Caco-2 (cell line): ENCODE results near the gene GAREM1. TPM values are rescaled to one million over a fixed set of nuclear protein-coding genes. Genes with fewer than 3 reads are reported as not detected.

Experiments used
- Bru-seq: library from RNA; stranded (reverse); fragments of 400-500 nt; gene quantifications from one replicate; lab custom pipeline; 2021; lab: Mats Ljungman, UMichigan
- BruChase-seq, 2 experiments: library from RNA; stranded (reverse); fragments of 400-500 nt; gene quantifications; one replicate each; lab custom pipeline; 2021; lab: Mats Ljungman, UMichigan
- BruUV-seq: library from RNA; stranded (reverse); fragments of 400-500 nt; replicated peaks from 2 replicates; lab custom pipeline; 2021; lab: Mats Ljungman, UMichigan
- CTCF ChIA-PET: fragments of 300-600 bp; sonication (Branson Sonifier 250); formaldehyde crosslinking; loops from one replicate; lab custom pipeline; 2022; ENCODE audit warnings: antibody characterized with exemption; lab: Charles Lee
- POLR2A ChIA-PET: fragments of 300-600 bp; sonication (Branson Sonifier 250); formaldehyde crosslinking; loops from one replicate; lab custom pipeline; 2022; ENCODE audit warnings: antibody characterized with exemption; lab: Charles Lee
- DNase-seq, 2 experiments: peaks; one replicate each; pipeline versions ENCODE4 v3.0.0 to v3.0.0-alpha.2; 2020 to 2022
- H3K27me3 ChIP-seq: replicated peaks from 2 replicates; pipeline ENCODE4 v1.6.0; 2011; ENCODE audit warnings: low read length; ENCODE audit not compliant: control insufficient read depth, insufficient read depth
- H3K36me3 ChIP-seq: 2 replicates; pipeline ENCODE4 v1.5.1; 2011; ENCODE audit warnings: low read length; ENCODE audit not compliant: control insufficient read depth, insufficient read depth
- H3K4me1 ChIP-seq: fragments of 250-450 bp; sonication (Bioruptor Pico); 2 replicates; pipeline ENCODE4 v1.5.1; 2020; ENCODE audit warnings: mild to moderate bottlenecking
- H3K4me3 ChIP-seq: 2 replicates; pipeline ENCODE4 v1.5.1; 2011; ENCODE audit warnings: low read depth, mild to moderate bottlenecking, control low read depth, low read length
- H3K9me3 ChIP-seq: fragments of 250-450 bp; sonication (Bioruptor Pico); 2 replicates; pipeline ENCODE4 v1.5.1; 2020; ENCODE audit warnings: mild to moderate bottlenecking, moderate library complexity
- H3K27ac Mint-ChIP-seq: one replicate; pipeline ENCODE4 v1.8.0; 2022; ENCODE audit warnings: mixed read lengths; ENCODE audit not compliant: unreplicated experiment
- H3K27me3 Mint-ChIP-seq: one replicate; pipeline ENCODE4 v1.8.0; 2022; ENCODE audit warnings: mixed read lengths; ENCODE audit not compliant: insufficient read depth, unreplicated experiment
- H3K36me3 Mint-ChIP-seq: one replicate; pipeline ENCODE4 v1.8.0; 2022; ENCODE audit warnings: mild to moderate bottlenecking, mixed read lengths; ENCODE audit not compliant: insufficient read depth, unreplicated experiment
- H3K4me1 Mint-ChIP-seq: one replicate; pipeline ENCODE4 v1.8.0; 2022; ENCODE audit warnings: low read depth, mixed read lengths; ENCODE audit not compliant: unreplicated experiment
- H3K4me3 Mint-ChIP-seq: one replicate; pipeline ENCODE4 v1.8.0; 2022; ENCODE audit warnings: mild to moderate bottlenecking, moderate library complexity, mixed read lengths; ENCODE audit not compliant: unreplicated experiment
- H3K9me3 Mint-ChIP-seq: one replicate; pipeline ENCODE4 v1.8.0; 2022; ENCODE audit warnings: mixed read lengths; ENCODE audit not compliant: unreplicated experiment
- CTCF ChIP-seq, 2 experiments: fragments of 200-600 bp in 1 of 2; IDR thresholded peaks; 1 replicate in 1 of 2; 2 replicates in 1 of 2; pipeline versions ENCODE4 v1.5.1 to v1.8.0; 2011 to 2022; ENCODE audit warnings: antibody characterized with exemption in 1 of 2, control low read depth in 1 of 2, inconsistent platforms in 1 of 2, low read depth in 1 of 2, low read length in 1 of 2, mild to moderate bottlenecking in 1 of 2, moderate library complexity in 1 of 2; ENCODE audit not compliant: insufficient read depth in 1 of 2, severe bottlenecking in 1 of 2, unreplicated experiment in 1 of 2
- intact Hi-C: fragments of 100-400 bp; cut with micrococcal nuclease; formaldehyde crosslinking; loops from one replicate; pipeline ENCODE4 v1.10.0; 2022; ENCODE audit not compliant: unreplicated experiment
- long read RNA-seq: library from polyadenylated mRNA; stranded (forward); transcript quantifications from one replicate; pipeline ENCODE4 v2.0.0, GENCODE V29; 2022
- total RNA-seq: library from RNA; stranded (reverse); gene quantifications from 2 replicates; pipeline ENCODE4 v1.2.3, GENCODE V29; 2022

GAREM1 gene
- total RNA-seq: 0.50 and 0.51 TPM in 2 replicates
- Bru-seq, nascent RNA: percentile 35 among the genes with signal in this experiment
- percentile 25 among the genes with signal in this experiment for BruChase-seq, experiment 1, labeled RNA remaining after a 2-hour chase
- percentile 24 among the genes with signal in this experiment for BruChase-seq, experiment 2, labeled RNA remaining after a 6-hour chase
- long read RNA-seq: 0 reads

- Histone ChIP-seq H3K4me3 (peak within 1 kb of the TSS; percentile 44), H3K9me3 (no peaks in the 10 kb centered on the region), H3K36me3 (no peaks in the 10 kb centered on the region), H3K27me3 (no peaks in the 10 kb centered on the region), H3K4me1 (no peaks in the 10 kb centered on the region)
- TF ChIP-seq CTCF (IDR thresholded peaks at IDR 0.05; ENCODE audit: insufficient read depth in 1 of 2, low read depth in 1 of 2, low read length in 1 of 2, severe bottlenecking in 1 of 2, unreplicated experiment in 1 of 2): peak in 1 of 2 experiments; percentile 48
- Mint-ChIP-seq H3K4me3 (peak within 1 kb of the TSS; percentile 81), H3K36me3 (no peaks in the 10 kb centered on the region), H3K27me3 (peaks cover 4% of the 10 kb centered on the region), H3K27ac (no peak within 1 kb of the TSS), H3K9me3 (no peaks in the 10 kb centered on the region), H3K4me1 (no peaks in the 10 kb centered on the region)
- CTCF ChIA-PET: interaction anchor here (0.6 to 1.6 kb wide), 9 partner anchors 10 to 1543 kb away, joined by 3 to 22 read pairs (median 4); no protein-coding TSS in a partner anchor
- POLR2A ChIA-PET: interaction anchor here (0.7 to 1.2 kb wide), 2 partner anchors 48 to 181 kb away, joined by 3 to 10 read pairs; no protein-coding TSS in a partner anchor
- DNase-seq: peak; percentile 85
- intact Hi-C loops: loop anchor here (1.0 to 2.0 kb wide), 3 partner anchors 78 to 313 kb away; no protein-coding TSS in a partner anchor
- BruUV-seq: no TSS peak
These were observed at the start of gene GAREM1 for GRCh38 chr18:32470714-32471633. GAREM1 (minus strand) TSS chr18:32470882; CDS start chr18:32470428, 454 bp downstream.

GRCh38 chr18:32511147-32511546, 40.5 kb upstream of the GAREM1 start:
- Histone ChIP-seq H3K4me1 (no peaks in the 10 kb centered on the region), H3K27me3 (no peaks in the 10 kb centered on the region), H3K9me3 (no peaks in the 10 kb centered on the region), H3K4me3 (no peak overlapping the region), H3K36me3 (no peaks in the 10 kb centered on the region)
- intact Hi-C loops: no loop called here
- POLR2A ChIA-PET: no interaction called here
- Mint-ChIP-seq H3K36me3 (no peaks in the 10 kb centered on the region), H3K27ac (no peak overlapping the region), H3K4me1 (no peaks in the 10 kb centered on the region), H3K27me3 (peaks cover 5% of the 10 kb centered on the region), H3K9me3 (no peaks in the 10 kb centered on the region), H3K4me3 (no peak overlapping the region)
- no TSS peak for BruUV-seq
- DNase-seq: no peak
- CTCF ChIA-PET: no interaction called here
- no peak for TF ChIP-seq CTCF (IDR thresholded peaks at IDR 0.05; ENCODE audit: insufficient read depth in 1 of 2, low read depth in 1 of 2, low read length in 1 of 2, severe bottlenecking in 1 of 2, unreplicated experiment in 1 of 2)

GRCh38 chr18:32509111-32509510, 38.4 kb upstream of the GAREM1 start:
- Mint-ChIP-seq H3K4me1 (no peaks in the 10 kb centered on the region), H3K27me3 (peaks cover 5% of the 10 kb centered on the region), H3K27ac (no peak overlapping the region), H3K4me3 (no peak overlapping the region), H3K36me3 (no peaks in the 10 kb centered on the region), H3K9me3 (no peaks in the 10 kb centered on the region)
- intact Hi-C loops: no loop called here
- DNase-seq: no peak
- no peaks in the 10 kb centered on the region for H3K36me3 ChIP-seq
- no peaks in the 10 kb centered on the region for H3K27me3 ChIP-seq
- POLR2A ChIA-PET: no interaction called here
- CTCF ChIA-PET: no interaction called here
- no peak overlapping the region for H3K4me3 ChIP-seq
- BruUV-seq: no TSS peak
- no peaks in the 10 kb centered on the region for H3K4me1 ChIP-seq
- H3K9me3 ChIP-seq: no peaks in the 10 kb centered on the region
- TF ChIP-seq CTCF (IDR thresholded peaks at IDR 0.05; ENCODE audit: insufficient read depth in 1 of 2, low read depth in 1 of 2, low read length in 1 of 2, severe bottlenecking in 1 of 2, unreplicated experiment in 1 of 2): no peak
